ENCODE results near the gene EXOC6B. TPM values are rescaled to one million over a fixed set of nuclear protein-coding genes. Genes with fewer than 3 reads are reported as not detected.
"Not testable (repeated sequence)": the region's sequence is repeated elsewhere in the genome, so short reads cannot be mapped to it uniquely, and the experiment has no call there.

The EXOC6B gene
- total RNA-seq, 1 experiment from 2014 or later, result 11.7 TPM

- Histone ChIP-seq H3K4me3 (no peak overlapping the region), H3K9me3 (no peaks in the 10 kb centered on the region), H3K27me3 (no peaks in the 10 kb centered on the region), H3K36me3 (no peaks in the 10 kb centered on the region)
- DNase-seq, result no peak
These were observed 385.9 kb downstream of the EXOC6B start for GRCh38 chr2:72439892-72440291.

GRCh38 chr2:72438364-72438763 is 387.5 kb downstream of the EXOC6B start:
- Histone ChIP-seq H3K9me3 (no peaks in the 10 kb centered on the region), H3K27me3 (no peaks in the 10 kb centered on the region), H3K4me3 (no peak overlapping the region), H3K36me3 (no peaks in the 10 kb centered on the region)
- DNase-seq, result no peak

GRCh38 chr2:72431737-72432136 is 394.1 kb downstream of the EXOC6B start:
- DNase-seq, result no peak
- Histone ChIP-seq H3K9me3 (no peaks in the 10 kb centered on the region), H3K4me3 (no peak overlapping the region)

GRCh38 chr2:72427022-72427861 is 398.6 kb downstream of the EXOC6B start:
- DNase-seq, result no peak
- H3K36me3 ChIP-seq, result no peaks in the 10 kb centered on the region

More at GRCh38 chr2:72431737-72432136, 394.1 kb downstream of the EXOC6B start:
- H3K27me3 ChIP-seq, result no peaks in the 10 kb centered on the region
- H3K36me3 ChIP-seq, result no peaks in the 10 kb centered on the region

GRCh38 chr2:72425996-72426395 is 399.8 kb downstream of the EXOC6B start:
- Histone ChIP-seq H3K4me3 (no peak overlapping the region), H3K9me3 (no peaks in the 10 kb centered on the region), H3K36me3 (no peaks in the 10 kb centered on the region), H3K27me3 (no peaks in the 10 kb centered on the region)
- DNase-seq, result no peak

More at GRCh38 chr2:72427022-72427861, 398.6 kb downstream of the EXOC6B start:
- Histone ChIP-seq H3K4me3 (no peak overlapping the region), H3K9me3 (no peaks in the 10 kb centered on the region), H3K27me3 (no peaks in the 10 kb centered on the region)

GRCh38 chr2:72423756-72424155 is 402.1 kb downstream of the EXOC6B start:
- DNase-seq, result no peak
- no peaks in the 10 kb centered on the region for H3K9me3 ChIP-seq
- no peaks in the 10 kb centered on the region for H3K27me3 ChIP-seq
- H3K36me3 ChIP-seq, result no peaks in the 10 kb centered on the region
- no peak overlapping the region for H3K4me3 ChIP-seq

GRCh38 chr2:72421771-72422379 is 404.0 kb downstream of the EXOC6B start:
- not testable (repeated sequence) for H3K9me3 ChIP-seq, H3K27me3 ChIP-seq, H3K4me3 ChIP-seq, DNase-seq, H3K36me3 ChIP-seq

GRCh38 chr2:72415781-72416475 is 409.9 kb downstream of the EXOC6B start:
- no peaks in the 10 kb centered on the region for H3K9me3 ChIP-seq
- H3K4me3 ChIP-seq, result no peak overlapping the region
- DNase-seq, result no peak
- no peaks in the 10 kb centered on the region for H3K27me3 ChIP-seq
- H3K36me3 ChIP-seq, result no peaks in the 10 kb centered on the region

GRCh38 chr2:72415241-72415661 is 410.6 kb downstream of the EXOC6B start:
- H3K36me3 ChIP-seq, result no peaks in the 10 kb centered on the region
- no peak overlapping the region for H3K4me3 ChIP-seq
- no peaks in the 10 kb centered on the region for H3K9me3 ChIP-seq
- no peaks in the 10 kb centered on the region for H3K27me3 ChIP-seq
- DNase-seq, result no peak

GRCh38 chr2:72414137-72414760 is 411.6 kb downstream of the EXOC6B start:
- DNase-seq, result no peak
- no peaks in the 10 kb centered on the region for H3K36me3 ChIP-seq
- H3K9me3 ChIP-seq, result no peaks in the 10 kb centered on the region
- H3K27me3 ChIP-seq, result no peaks in the 10 kb centered on the region
- no peak overlapping the region for H3K4me3 ChIP-seq

- Histone ChIP-seq H3K27me3 (no peaks in the 10 kb centered on the region), H3K4me3 (no peak overlapping the region)
These were observed 412.1 kb downstream of the EXOC6B start for GRCh38 chr2:72413716-72414115.

GRCh38 chr2:72412214-72412613 is 413.6 kb downstream of the EXOC6B start:
- Histone ChIP-seq H3K36me3 (no peaks in the 10 kb centered on the region), H3K27me3 (no peaks in the 10 kb centered on the region), H3K9me3 (no peaks in the 10 kb centered on the region), H3K4me3 (no peak overlapping the region)
- DNase-seq, result no peak

More at GRCh38 chr2:72413716-72414115, 412.1 kb downstream of the EXOC6B start:
- no peaks in the 10 kb centered on the region for H3K36me3 ChIP-seq
- H3K9me3 ChIP-seq, result no peaks in the 10 kb centered on the region
- no peak for DNase-seq

- peaks cover 9% of the 10 kb centered on the region for H3K9me3 ChIP-seq
- H3K27me3 ChIP-seq, result no peaks in the 10 kb centered on the region
- H3K4me3 ChIP-seq, result no peak overlapping the region
- no peaks in the 10 kb centered on the region for H3K36me3 ChIP-seq
- DNase-seq, result no peak
These were observed 426.0 kb downstream of the EXOC6B start for GRCh38 chr2:72399879-72400278.

GRCh38 chr2:72395096-72395495 is 430.7 kb downstream of the EXOC6B start:
- no peak for DNase-seq
- Histone ChIP-seq H3K9me3 (peaks cover 10% of the 10 kb centered on the region), H3K27me3 (no peaks in the 10 kb centered on the region), H3K36me3 (no peaks in the 10 kb centered on the region), H3K4me3 (no peak overlapping the region)

- no peak overlapping the region for H3K4me3 ChIP-seq
- peaks cover 6% of the 10 kb centered on the region; the same call in 1 of the 2 replicates for H3K9me3 ChIP-seq
- H3K36me3 ChIP-seq, result no peaks in the 10 kb centered on the region
- H3K27me3 ChIP-seq, result no peaks in the 10 kb centered on the region
- no peak for DNase-seq
These were observed 431.2 kb downstream of the EXOC6B start for GRCh38 chr2:72394541-72395070.

GRCh38 chr2:72389447-72389846 is 436.4 kb downstream of the EXOC6B start:
- Histone ChIP-seq H3K4me3 (no peak overlapping the region), H3K27me3 (no peaks in the 10 kb centered on the region), H3K36me3 (no peaks in the 10 kb centered on the region), H3K9me3 (peaks cover 2% of the 10 kb centered on the region; the same call in 1 of the 2 replicates)
- DNase-seq, result no peak
